ENCODE data around the gene MATN3. TPM values are rescaled to one million over a fixed set of nuclear protein-coding genes. Genes with fewer than 3 reads are reported as not detected.

MATN3 gene
- total RNA-seq, 1 experiment from 2014 or later, result 1.0 TPM

- ChIA-PET POLR2A (ENCODE audit: unreplicated experiment) (interaction anchor here (0.5 kb wide), 1 partner anchor 560 kb away, joined by 3 read pairs; no protein-coding TSS in a partner anchor), CTCF (no interaction called here)
- no peak for DNase-seq
- no peak for TF ChIP-seq EZH2 (IDR thresholded peaks at IDR 0.05; ENCODE audit: low read depth)
- TF ChIP-seq CTCF (conservative IDR thresholded peaks at IDR 0.05), result no peak
- no peaks in the 10 kb centered on the region for H3K9me3 ChIP-seq (ENCODE audit: insufficient read depth, low read depth)
- H3K9me2 ChIP-seq (ENCODE audit: insufficient read depth), result no peaks in the 10 kb centered on the region
- H3K36me3 ChIP-seq (ENCODE audit: low read depth), result 0 out of 2 replicates have a peak, but pooled peaks cover 2% of the 10 kb centered on the region
- intact Hi-C loops (cut with micrococcal nuclease; ENCODE audit: unreplicated experiment), result no loop called here
- no peaks in the 10 kb centered on the region for H3F3A ChIP-seq (ENCODE audit: insufficient read depth, low read depth)
- no peak overlapping the region for H2AFZ ChIP-seq
- H4K20me1 ChIP-seq (ENCODE audit: insufficient read depth), result no peaks in the 10 kb centered on the region; the same call in 1 of the 2 replicates
- H3K4me1 ChIP-seq (replicated peaks; ENCODE audit: insufficient read depth), result 0 out of 2 replicates have a peak, but pooled peaks cover 3% of the 10 kb centered on the region
- no peaks in the 10 kb centered on the region for H3K27me3 ChIP-seq (ENCODE audit: insufficient read depth, low read depth)
- no peak overlapping the region for H3K4me2 ChIP-seq
- H3K27ac ChIP-seq, result no peak overlapping the region
- no peaks in the 10 kb centered on the region for H3K79me2 ChIP-seq (ENCODE audit: low read depth)
- BruUV-seq (replicated peaks), result no TSS peak
- no peak overlapping the region for H3K4me3 ChIP-seq
These were observed 65.1 kb downstream of the MATN3 start for GRCh38 chr2:19947184-19947940.

DNA sequence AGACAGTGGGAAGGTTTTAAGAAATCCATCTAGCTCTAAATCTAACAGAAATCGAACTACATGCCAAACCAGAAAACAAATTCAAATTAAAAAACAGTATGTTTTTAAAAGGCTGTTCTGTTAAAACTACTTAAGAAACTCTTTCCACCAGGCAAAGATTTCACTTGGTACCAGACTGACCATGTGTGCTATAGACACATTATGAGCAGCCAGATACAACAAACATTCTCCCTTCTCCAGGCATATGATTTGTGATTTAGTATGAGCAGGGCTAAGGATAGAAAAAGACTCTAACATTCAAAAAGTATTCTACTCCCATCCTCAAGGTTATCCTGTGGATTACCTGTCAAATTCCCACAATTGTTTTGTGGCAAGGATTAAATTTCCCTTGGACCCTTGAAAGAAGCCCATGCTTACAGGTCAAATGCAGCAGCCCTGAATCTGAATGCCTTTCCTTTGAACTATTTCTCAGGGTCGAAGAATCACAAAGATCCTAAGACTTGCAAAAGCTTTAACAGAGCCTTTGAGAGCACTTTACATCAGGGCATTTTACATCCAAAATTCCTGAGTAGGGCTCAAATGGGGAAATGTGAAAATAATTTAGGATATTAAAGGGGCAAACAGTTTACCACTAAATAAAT lies 68.1 kb downstream of the MATN3 start:
- Histone ChIP-seq H3K9me3 (ENCODE audit: insufficient read depth, low read depth) (no peaks in the 10 kb centered on the region), H3K4me3 (no peak overlapping the region), H3K27ac (no peak overlapping the region), H3K4me2 (no peak overlapping the region), H3K36me3 (ENCODE audit: low read depth) (no peaks in the 10 kb centered on the region), H3K9me2 (ENCODE audit: insufficient read depth) (no peaks in the 10 kb centered on the region), H3K27me3 (ENCODE audit: insufficient read depth, low read depth) (no peaks in the 10 kb centered on the region), H3F3A (ENCODE audit: insufficient read depth, low read depth) (no peaks in the 10 kb centered on the region), H3K79me2 (ENCODE audit: low read depth) (no peaks in the 10 kb centered on the region), H4K20me1 (ENCODE audit: insufficient read depth) (no peaks in the 10 kb centered on the region), H2AFZ (no peak overlapping the region), H3K4me1 (replicated peaks; ENCODE audit: insufficient read depth) (0 out of 2 replicates have a peak, but pooled peaks cover 3% of the 10 kb centered on the region)
- intact Hi-C loops (cut with micrococcal nuclease; ENCODE audit: unreplicated experiment), result no loop called here
- ChIA-PET CTCF (no interaction called here), POLR2A (ENCODE audit: unreplicated experiment) (no interaction called here)
- no TSS peak for BruUV-seq (replicated peaks)
- no peak for DNase-seq
- TF ChIP-seq EZH2 (IDR thresholded peaks at IDR 0.05; ENCODE audit: low read depth) (no peak), CTCF (conservative IDR thresholded peaks at IDR 0.05) (no peak)

DNA sequence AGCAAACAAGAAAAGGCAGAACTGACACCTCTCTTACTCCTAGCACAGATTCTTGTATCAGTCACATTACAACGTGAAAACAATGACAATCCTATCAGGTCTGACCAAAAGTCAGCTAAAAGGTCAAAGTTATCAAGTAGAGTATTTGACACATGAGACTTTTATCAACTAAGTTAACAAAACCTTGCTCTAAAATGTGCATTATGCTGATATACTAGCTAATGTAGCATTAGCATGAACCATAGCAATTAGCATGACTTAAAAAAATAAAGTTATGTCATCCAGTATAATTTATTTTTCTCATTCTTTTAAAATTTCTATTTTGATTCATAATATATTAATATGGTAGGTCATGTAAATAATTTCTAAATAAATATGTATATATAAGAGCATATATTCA lies 69.3 kb downstream of the MATN3 start:
- H3F3A ChIP-seq (ENCODE audit: insufficient read depth, low read depth), result no peaks in the 10 kb centered on the region
- no peak overlapping the region for H3K27ac ChIP-seq
- H2AFZ ChIP-seq, result no peak overlapping the region
- H3K9me2 ChIP-seq (ENCODE audit: insufficient read depth), result no peaks in the 10 kb centered on the region
- no peak overlapping the region for H3K4me2 ChIP-seq
- no peaks in the 10 kb centered on the region for H3K36me3 ChIP-seq (ENCODE audit: low read depth)
- no peak for TF ChIP-seq CTCF (conservative IDR thresholded peaks at IDR 0.05)
- no peak for TF ChIP-seq EZH2 (IDR thresholded peaks at IDR 0.05; ENCODE audit: low read depth)
- intact Hi-C loops (cut with micrococcal nuclease; ENCODE audit: unreplicated experiment), result no loop called here
- DNase-seq, result no peak
- 0 out of 2 replicates have a peak, but pooled peaks cover 3% of the 10 kb centered on the region for H3K4me1 ChIP-seq (replicated peaks; ENCODE audit: insufficient read depth)
- BruUV-seq (replicated peaks), result no TSS peak
- H3K27me3 ChIP-seq (ENCODE audit: insufficient read depth, low read depth), result no peaks in the 10 kb centered on the region
- ChIA-PET POLR2A (ENCODE audit: unreplicated experiment) (interaction anchor here (0.6 to 0.7 kb wide), 2 partner anchors 246 to 1101 kb away, joined by 8 read pairs; no protein-coding TSS in a partner anchor), CTCF (no interaction called here)
- no peaks in the 10 kb centered on the region for H3K9me3 ChIP-seq (ENCODE audit: insufficient read depth, low read depth)
- no peak overlapping the region for H3K4me3 ChIP-seq
- no peaks in the 10 kb centered on the region for H3K79me2 ChIP-seq (ENCODE audit: low read depth)
- no peaks in the 10 kb centered on the region for H4K20me1 ChIP-seq (ENCODE audit: insufficient read depth)
